H1 (cell line): ENCODE results near the gene TPRX1. TPM values are rescaled to one million over a fixed set of nuclear protein-coding genes. Genes with fewer than 3 reads are reported as not detected.

Source experiments
- YY1 ChIP-seq: IDR thresholded peaks from 2 replicates; pipeline ENCODE4 v1.6.1; 2011; ENCODE audit warnings: low read depth, mild to moderate bottlenecking, low read length
- polyA plus RNA-seq, 7 experiments: library from polyadenylated mRNA; depleted of rRNA in 3 of 7; stranded (reverse) in 5 of 7; unstranded in 2 of 7; fragments of >200 nt in 5 of 7; fragments of 200-250 nt in 2 of 7; gene quantifications; 1 replicate in 5 of 7; 2 replicates in 1 of 7; 4 replicates in 1 of 7; pipeline versions ENCODE4 v1.2.1 to v1.2.3, GENCODE V29; 2011 to 2013; ENCODE audit warnings: missing spikeins in 2 of 7, mixed read lengths in 2 of 7
- total RNA-seq: library from RNA; stranded (reverse); fragmentation: NEBNext Ultra II Directional; extraction: Animal tissue kit (Norgen Biotek cat#: 25700); gene quantifications from 2 replicates; pipeline ENCODE4 v1.2.1, GENCODE V29; 2021

The TPRX1 gene
- total and polyA plus RNA-seq, 2 of the 8 experiments (the other 6 are each of a cell fraction or from before 2014, with no cell fraction given): 0.03 TPM; not detected in 1

DNA sequence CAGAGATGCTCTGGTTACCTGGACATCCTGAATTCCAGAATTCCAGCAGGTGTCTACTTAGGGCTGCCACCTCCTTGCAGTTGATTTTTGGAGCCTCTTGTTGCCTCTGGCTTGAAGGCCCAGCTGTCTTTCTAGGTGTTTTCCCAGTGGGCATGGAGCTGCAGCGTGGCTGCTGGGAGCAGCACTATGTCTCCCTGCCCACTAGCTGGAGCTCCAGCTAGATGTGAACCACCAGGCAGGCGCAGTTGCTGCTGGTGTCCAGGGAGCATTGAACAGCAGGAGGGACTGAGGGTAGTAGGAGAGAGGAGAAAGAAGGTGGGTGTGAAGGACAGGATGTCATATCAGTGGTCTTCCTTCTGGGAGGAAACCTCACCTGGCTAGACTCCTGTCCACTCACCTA, 35.7 kb downstream of the TPRX1 start (continued):
- TF ChIP-seq YY1: no peak
